K562 (cell line): ENCODE measurements around the gene KSR2. TPM values are rescaled to one million over a fixed set of nuclear protein-coding genes. Genes with fewer than 3 reads are reported as not detected.

Experiments used
- CCNT2 ChIP-seq: IDR thresholded peaks from 2 replicates; pipeline ENCODE4 v1.6.1; 2011; ENCODE audit warnings: borderline replicate concordance, low read depth, mild to moderate bottlenecking, moderate library complexity, mixed read lengths, low read length; ENCODE audit not compliant: insufficient read length; ENCODE audit errors: extremely low read depth
- DNMT1 ChIP-seq: fragments of 450-650 bp; IDR thresholded peaks from 2 replicates; pipeline ENCODE4 v1.6.1; 2016; ENCODE audit warnings: antibody characterized with exemption, mild to moderate bottlenecking
- HMGN3 ChIP-seq: IDR thresholded peaks from 2 replicates; pipeline ENCODE4 v1.6.1; 2011; ENCODE audit warnings: borderline replicate concordance, low read depth, mild to moderate bottlenecking, mixed read lengths, low read length; ENCODE audit not compliant: insufficient read length; ENCODE audit errors: extremely low read depth
- MBD2 ChIP-seq: sonication (generic); IDR thresholded peaks from 2 replicates; pipeline ENCODE4 v1.6.1; 2016; ENCODE audit warnings: low read depth, borderline replicate concordance
- MCM5 ChIP-seq: fragments of 450-650 bp; IDR thresholded peaks from 2 replicates; pipeline ENCODE4 v1.6.1; 2016; ENCODE audit warnings: low read depth
- MEF2D ChIP-seq: conservative IDR thresholded peaks from 2 replicates; pipeline ENCODE4 v1.6.1; 2016; ENCODE audit warnings: low read depth, missing genetic modification characterization, missing compliant biosample characterization
- NR2C2 ChIP-seq, 2 experiments: fragments of 200-800 bp in 1 of 2; sonication (Bioruptor generic) in 1 of 2; sonication (generic) in 1 of 2; formaldehyde crosslinking in 1 of 2; IDR thresholded peaks; 2 replicates each; pipeline versions ENCODE4 v1.6.1 to v1.8.0; 2016 to 2022; ENCODE audit warnings: mild to moderate bottlenecking in 1 of 2, missing compliant biosample characterization in 1 of 2, missing genetic modification characterization in 1 of 2, missing genetic modification reagents in 1 of 2
- PTBP1 ChIP-seq: fragments of 200-400 bp; formaldehyde crosslinking; IDR thresholded peaks from 2 replicates; pipeline ENCODE4 v1.6.1; 2017; ENCODE audit warnings: low read depth, low read length
- RBM25 ChIP-seq: fragments of 200-400 bp; formaldehyde crosslinking; IDR thresholded peaks from 2 replicates; pipeline ENCODE4 v1.6.1; 2018; ENCODE audit warnings: low read length, low read depth, moderate library complexity; ENCODE audit not compliant: severe bottlenecking
- YBX1 ChIP-seq: fragments of 450-650 bp; IDR thresholded peaks from 2 replicates; pipeline ENCODE4 v1.7.1; 2016; ENCODE audit warnings: mild to moderate bottlenecking
- YY1 ChIP-seq, 3 experiments: IDR thresholded peaks; 2 replicates each; pipeline ENCODE4 v1.6.1; 2011; ENCODE audit warnings: low read length in 2 of 3, mild to moderate bottlenecking in 2 of 3, moderate library complexity in 2 of 3, borderline replicate concordance in 1 of 3, control low read depth in 1 of 3, low read depth in 1 of 3; ENCODE audit not compliant: insufficient read depth in 3 of 3, insufficient replicate concordance in 2 of 3, control insufficient read depth in 1 of 3, insufficient read length in 1 of 3; ENCODE audit errors: extremely low read depth in 1 of 3
- ZBTB11 ChIP-seq, 3 experiments: fragments of 200-800 bp in 1 of 3; fragments of 250-450 bp in 1 of 3; fragments of 450-650 bp in 1 of 3; sonication (Bioruptor Pico) in 1 of 3; sonication (Bioruptor generic) in 1 of 3; formaldehyde crosslinking in 1 of 3; IDR thresholded peaks; 2 replicates each; pipeline versions ENCODE4 v1.6.1 to v1.8.0; 2016 to 2022; ENCODE audit warnings: mild to moderate bottlenecking in 2 of 3, missing genetic modification characterization in 2 of 3, missing compliant biosample characterization in 1 of 3, moderate library complexity in 1 of 3
- ZNF253 ChIP-seq: fragments of 250-450 bp; sonication (Bioruptor Pico); conservative IDR thresholded peaks from 2 replicates; pipeline ENCODE4 v1.6.1; 2021; ENCODE audit warnings: mild to moderate bottlenecking
- ZNF280A ChIP-seq: fragments of 450-650 bp; IDR thresholded peaks from 2 replicates; pipeline ENCODE4 v1.6.1; 2018; ENCODE audit warnings: mild to moderate bottlenecking, low read depth; ENCODE audit not compliant: partially characterized antibody
- ZNF316 ChIP-seq: fragments of 450-650 bp; IDR thresholded peaks from 2 replicates; pipeline ENCODE4 v1.6.1; 2016
- polyA plus RNA-seq, 8 experiments: library from polyadenylated mRNA; depleted of rRNA in 4 of 8; stranded (reverse) in 5 of 8; unstranded in 3 of 8; fragments of >200 nt; fragmentation: Nextera tagmentation in 2 of 8; fragmentation: Illumina TruSeq in 1 of 8; extraction: Ambion mirVana in 2 of 8; extraction: Trizol in 1 of 8; gene quantifications; 2 replicates each; pipeline versions ENCODE4 v1.2.1 to v1.2.3, GENCODE V29; 2011 to 2014; ENCODE audit warnings: inconsistent platforms in 1 of 8, missing spikeins in 1 of 8
- total RNA-seq, 7 experiments: library from RNA; depleted of rRNA in 6 of 7; stranded (reverse); fragments of >200 nt in 6 of 7; fragmentation: Illumina TruSeq in 2 of 7; extraction: Trizol in 2 of 7; gene quantifications; 2 replicates each; pipeline versions ENCODE4 v1.2.1 to v1.2.3, GENCODE V29; 2011 to 2021; ENCODE audit warnings: low replicate concordance in 1 of 7
- TF ChIP-seq, protein P1 (sequence below), 2 experiments: fragments of 450-650 bp; IDR thresholded peaks; 2 replicates each; pipeline ENCODE4 v1.6.1; 2018; ENCODE audit warnings: mild to moderate bottlenecking in 2 of 2, low read depth in 1 of 2; ENCODE audit not compliant: partially characterized antibody in 2 of 2

The KSR2 gene
- total and polyA plus RNA-seq, 9 of the 15 experiments (the other 6 are each of a cell fraction or from before 2014, with no cell fraction given): not detected

- TF ChIP-seq ZBTB11 (CRISPR knock-in tag; IDR thresholded peaks at IDR 0.05) (no peak), MCM5 (no peak), YY1 (IDR thresholded peaks at IDR 0.05; ENCODE audit: borderline replicate concordance in 1 of 3, control insufficient read depth in 1 of 3, extremely low read depth in 1 of 3, insufficient read depth in 3 of 3, insufficient read length in 1 of 3, insufficient replicate concordance in 2 of 3, low read depth in 1 of 3, low read length in 2 of 3) (peak in 2 of 3 experiments; percentile 60 to 70), RBM25 (peak; percentile 92), PTBP1 (no peak), ZNF253 (CRISPR knock-in tag) (no peak), CCNT2 (peak; percentile 36), NR2C2 (CRISPR knock-in tag; IDR thresholded peaks at IDR 0.05) (no peak), NR2C2 (tag; IDR thresholded peaks at IDR 0.05) (peak; percentile 94), MEF2D (tag) (no peak), ZNF280A (no peak), DNMT1 (no peak), YBX1 (no peak), HMGN3 (peak; percentile 39), ZNF316 (no peak), MBD2 (peak; percentile 50; the same call in 1 of the 2 replicates)
- TF ChIP-seq, protein P1, sequence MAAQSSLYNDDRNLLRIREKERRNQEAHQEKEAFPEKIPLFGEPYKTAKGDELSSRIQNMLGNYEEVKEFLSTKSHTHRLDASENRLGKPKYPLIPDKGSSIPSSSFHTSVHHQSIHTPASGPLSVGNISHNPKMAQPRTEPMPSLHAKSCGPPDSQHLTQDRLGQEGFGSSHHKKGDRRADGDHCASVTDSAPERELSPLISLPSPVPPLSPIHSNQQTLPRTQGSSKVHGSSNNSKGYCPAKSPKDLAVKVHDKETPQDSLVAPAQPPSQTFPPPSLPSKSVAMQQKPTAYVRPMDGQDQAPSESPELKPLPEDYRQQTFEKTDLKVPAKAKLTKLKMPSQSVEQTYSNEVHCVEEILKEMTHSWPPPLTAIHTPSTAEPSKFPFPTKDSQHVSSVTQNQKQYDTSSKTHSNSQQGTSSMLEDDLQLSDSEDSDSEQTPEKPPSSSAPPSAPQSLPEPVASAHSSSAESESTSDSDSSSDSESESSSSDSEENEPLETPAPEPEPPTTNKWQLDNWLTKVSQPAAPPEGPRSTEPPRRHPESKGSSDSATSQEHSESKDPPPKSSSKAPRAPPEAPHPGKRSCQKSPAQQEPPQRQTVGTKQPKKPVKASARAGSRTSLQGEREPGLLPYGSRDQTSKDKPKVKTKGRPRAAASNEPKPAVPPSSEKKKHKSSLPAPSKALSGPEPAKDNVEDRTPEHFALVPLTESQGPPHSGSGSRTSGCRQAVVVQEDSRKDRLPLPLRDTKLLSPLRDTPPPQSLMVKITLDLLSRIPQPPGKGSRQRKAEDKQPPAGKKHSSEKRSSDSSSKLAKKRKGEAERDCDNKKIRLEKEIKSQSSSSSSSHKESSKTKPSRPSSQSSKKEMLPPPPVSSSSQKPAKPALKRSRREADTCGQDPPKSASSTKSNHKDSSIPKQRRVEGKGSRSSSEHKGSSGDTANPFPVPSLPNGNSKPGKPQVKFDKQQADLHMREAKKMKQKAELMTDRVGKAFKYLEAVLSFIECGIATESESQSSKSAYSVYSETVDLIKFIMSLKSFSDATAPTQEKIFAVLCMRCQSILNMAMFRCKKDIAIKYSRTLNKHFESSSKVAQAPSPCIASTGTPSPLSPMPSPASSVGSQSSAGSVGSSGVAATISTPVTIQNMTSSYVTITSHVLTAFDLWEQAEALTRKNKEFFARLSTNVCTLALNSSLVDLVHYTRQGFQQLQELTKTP (IDR thresholded peaks at IDR 0.05; ENCODE audit: low read depth in 1 of 2, partially characterized antibody in 2 of 2): no peak
Observed at GRCh38 chr12:118016424-118017264, 47.9 kb upstream of the KSR2 start, which contains the start of gene RFC5 (continued).
